HepG2 (cell line): ENCODE data around the gene PRMT5. TPM values are rescaled to one million over a fixed set of nuclear protein-coding genes. Genes with fewer than 3 reads are reported as not detected.
A peak's percentile ranks its signal among the peaks of the same experiment; 100 is the strongest.

ENCODE experiments used
- ARNTL ChIP-seq: sonication (generic); formaldehyde crosslinking; IDR thresholded peaks from 2 replicates; pipeline ENCODE4 v1.4.0; 2020; ENCODE audit warnings: mild to moderate bottlenecking, missing genetic modification reagents
- ERF ChIP-seq: IDR thresholded peaks from 2 replicates; pipeline ENCODE4 v1.6.1; 2018; ENCODE audit warnings: missing biosample characterization, missing genetic modification reagents
- KDM5B ChIP-seq: sonication (generic); formaldehyde crosslinking; IDR thresholded peaks from 2 replicates; pipeline ENCODE4 v1.4.0; 2020; ENCODE audit warnings: missing genetic modification reagents, mild to moderate bottlenecking, borderline replicate concordance
- KLF13 ChIP-seq: sonication (generic); formaldehyde crosslinking; IDR thresholded peaks from 2 replicates; pipeline ENCODE4 v1.4.0; 2020; ENCODE audit warnings: mild to moderate bottlenecking, missing genetic modification reagents
- KLF15 ChIP-seq: sonication (generic); formaldehyde crosslinking; IDR thresholded peaks from 2 replicates; pipeline ENCODE4 v1.8.1; 2023; ENCODE audit warnings: borderline replicate concordance, mild to moderate bottlenecking, inconsistent platforms, missing genetic modification reagents, mixed read lengths
- KLF9 ChIP-seq: IDR thresholded peaks from 2 replicates; pipeline ENCODE4 v1.6.1; 2016; ENCODE audit warnings: low read depth
- LRRFIP1 ChIP-seq: sonication (generic); formaldehyde crosslinking; conservative IDR thresholded peaks from 2 replicates; pipeline ENCODE4 v1.4.0; 2020; ENCODE audit warnings: missing genetic modification reagents
- MIER3 ChIP-seq: IDR thresholded peaks from 2 replicates; pipeline ENCODE4 v1.6.1; 2016; ENCODE audit warnings: missing compliant biosample characterization, borderline replicate concordance
- NFKB2 ChIP-seq: sonication (generic); formaldehyde crosslinking; IDR thresholded peaks from 2 replicates; pipeline ENCODE4 v1.4.0; 2020; ENCODE audit warnings: missing genetic modification reagents, borderline replicate concordance
- PAXIP1 ChIP-seq: sonication (generic); formaldehyde crosslinking; conservative IDR thresholded peaks from 2 replicates; pipeline ENCODE4 v1.4.0; 2020; ENCODE audit warnings: mild to moderate bottlenecking, missing genetic modification reagents, moderate library complexity
- PBX3 ChIP-seq: sonication (generic); formaldehyde crosslinking; IDR thresholded peaks from 2 replicates; pipeline ENCODE4 v1.8.1; 2023; ENCODE audit warnings: missing genetic modification reagents, inconsistent platforms, borderline replicate concordance
- RBFOX2 ChIP-seq: fragments of 200-400 bp; formaldehyde crosslinking; IDR thresholded peaks from 2 replicates; pipeline ENCODE4 v1.6.1; 2017; ENCODE audit warnings: low read depth, mild to moderate bottlenecking, low read length
- SP2 ChIP-seq: sonication (generic); formaldehyde crosslinking; IDR thresholded peaks from 2 replicates; pipeline ENCODE4 v1.5.1; 2020; ENCODE audit warnings: mild to moderate bottlenecking, missing genetic modification reagents
- ZBTB14 ChIP-seq: sonication (generic); formaldehyde crosslinking; IDR thresholded peaks from 2 replicates; pipeline ENCODE4 v1.4.0; 2020; ENCODE audit warnings: missing genetic modification reagents
- ZMAT5 ChIP-seq: sonication (generic); formaldehyde crosslinking; IDR thresholded peaks from 2 replicates; pipeline ENCODE4 v1.5.0; 2020; ENCODE audit warnings: mild to moderate bottlenecking, low read depth, missing genetic modification reagents, borderline replicate concordance
- ZNF501 ChIP-seq: sonication (generic); formaldehyde crosslinking; IDR thresholded peaks from 2 replicates; pipeline ENCODE4 v1.5.1; 2020; ENCODE audit warnings: mild to moderate bottlenecking, moderate library complexity, missing genetic modification reagents
- ZNF552 ChIP-seq: sonication (generic); formaldehyde crosslinking; IDR thresholded peaks from 2 replicates; pipeline ENCODE4 v1.9.0; 2022; ENCODE audit warnings: missing genetic modification reagents, mild to moderate bottlenecking, borderline replicate concordance
- ZNF652 ChIP-seq: IDR thresholded peaks from 2 replicates; pipeline ENCODE4 v1.6.1; 2016; ENCODE audit warnings: low read depth, borderline replicate concordance
- ZNF713 ChIP-seq: sonication (generic); formaldehyde crosslinking; IDR thresholded peaks from 2 replicates; pipeline ENCODE4 v1.4.0; 2020; ENCODE audit warnings: mild to moderate bottlenecking, missing genetic modification reagents
- ZNF75D ChIP-seq: sonication (generic); formaldehyde crosslinking; IDR thresholded peaks from 2 replicates; pipeline ENCODE4 v1.8.1; 2023; ENCODE audit warnings: missing genetic modification reagents, mild to moderate bottlenecking, borderline replicate concordance
- polyA plus RNA-seq, 8 experiments: library from polyadenylated mRNA; depleted of rRNA in 3 of 8; stranded (reverse) in 7 of 8; unstranded in 1 of 8; fragments of >200 nt; fragmentation: Illumina TruSeq in 4 of 8; extraction: Trizol in 4 of 8; gene quantifications; 2 replicates each; pipeline versions ENCODE4 v1.2.1 to v1.2.3, GENCODE V29; 2011 to 2016; ENCODE audit warnings: low read depth in 4 of 8, missing spikeins in 1 of 8, mixed read lengths in 1 of 8; ENCODE audit not compliant: insufficient read depth in 1 of 8
- total RNA-seq, 5 experiments: library from RNA; depleted of rRNA; stranded (reverse); fragments of >200 nt; fragmentation: Illumina TruSeq; extraction: Trizol; gene quantifications; 2 replicates each; pipeline ENCODE4 v1.2.3, GENCODE V29; 2016; ENCODE audit warnings: low read depth in 1 of 5

PRMT5 gene
- total and polyA plus RNA-seq, 2 of the 13 experiments (the other 11 are each of a cell fraction or from before 2014, with no cell fraction given), result 210 to 354 TPM

GRCh38 chr14:22871224-22872032 is 57.7 kb downstream of the PRMT5 start, which contains the start of gene LRP10 (continued):
- no peak for TF ChIP-seq ZNF75D (CRISPR knock-in tag)
- no peak; the same call in 1 of the 2 replicates for TF ChIP-seq LRRFIP1
- peak; percentile 65 for TF ChIP-seq KLF9 (CRISPR knock-in tag)
- peak; percentile 100 for TF ChIP-seq ZNF501 (CRISPR knock-in tag)
- peak; percentile 44; the same call in 1 of the 2 replicates for TF ChIP-seq ZNF552 (CRISPR knock-in tag)
- TF ChIP-seq KLF13 (CRISPR knock-in tag), result peak; percentile 47; the same call in 1 of the 2 replicates
- peak; percentile 99 for TF ChIP-seq KDM5B
- TF ChIP-seq ZBTB14, result peak; percentile 67; the same call in 1 of the 2 replicates
- TF ChIP-seq ARNTL (CRISPR knock-in tag), result peak; percentile 92
- no peak; the same call in none of the 2 replicates for TF ChIP-seq SP2
- no peak for TF ChIP-seq ZMAT5 (CRISPR knock-in tag)
- peak; percentile 94 for TF ChIP-seq RBFOX2
- TF ChIP-seq NFKB2 (CRISPR knock-in tag), result peak; percentile 97
- TF ChIP-seq ERF (CRISPR knock-in tag), result peak; percentile 97
- peak; percentile 99 for TF ChIP-seq ZNF652 (CRISPR knock-in tag)
- TF ChIP-seq MIER3 (CRISPR knock-in tag), result peak; percentile 91; the same call in 1 of the 2 replicates
- 0 out of 2 replicates have a peak, but pooled peaks have one; percentile 72 for TF ChIP-seq ZNF713 (CRISPR knock-in tag)
- TF ChIP-seq PAXIP1 (CRISPR knock-in tag), result peak; percentile 90
- TF ChIP-seq KLF15 (CRISPR knock-in tag), result peak; percentile 54; the same call in 1 of the 2 replicates
- TF ChIP-seq PBX3 (CRISPR knock-in tag), result peak; percentile 97
